ENCODE results near the gene TDRD1. TPM values are rescaled to one million over a fixed set of nuclear protein-coding genes. Genes with fewer than 3 reads are reported as not detected.

Gene TDRD1
- total RNA-seq, 1 experiment from 2014 or later = not detected

GRCh38 chr10:114250716-114251115, 71.6 kb downstream of the TDRD1 start:
- Histone ChIP-seq H3K27me3 (ENCODE audit: insufficient read depth, low read length) (no peaks in the 10 kb centered on the region), H2AFZ (ENCODE audit: low read depth, low read length, poor library complexity, severe bottlenecking) (no peak overlapping the region), H3K27ac (ENCODE audit: low read depth, low read length) (no peak overlapping the region), H3K9ac (ENCODE audit: low read length) (no peak overlapping the region), H3K4me2 (ENCODE audit: low read length) (no peak overlapping the region), H3K4me3 (replicated peaks in 1 of 2; ENCODE audit: low read depth in 1 of 2, low read length in 2 of 2) (no peak overlapping the region), H3K9me2 (ENCODE audit: insufficient read depth) (no peaks in the 10 kb centered on the region), H4K20me1 (ENCODE audit: insufficient read depth) (no peaks in the 10 kb centered on the region), H3K36me3 (ENCODE audit: control insufficient read depth in 1 of 2, insufficient read depth in 2 of 2, low read length in 2 of 2) (no peaks in the 10 kb centered on the region), H3K4me1 (ENCODE audit: control insufficient read depth in 1 of 2, insufficient read depth in 2 of 2, low read length in 2 of 2) (peaks cover 0 to 6% of the 10 kb centered on the region in 2 experiments; a peak in 1 of 4 replicates), H3K9me3 (ENCODE audit: control insufficient read depth in 1 of 2, insufficient read depth in 1 of 2, low read depth in 1 of 2, low read length in 2 of 2) (no peaks in the 10 kb centered on the region), H3K79me2 (ENCODE audit: insufficient read depth, low read length) (no peaks in the 10 kb centered on the region)
- ChIA-PET CTCF (no interaction called here), POLR2A (no interaction called here), RAD21 (ENCODE audit: low non-redundant PET in 1 of 2, low total read pairs in 2 of 2, uncharacterized antibody in 2 of 2, unreplicated experiment in 2 of 2) (no interaction called here)
- intact Hi-C loops (cut with micrococcal nuclease) = no loop called here
- DNase-seq (ENCODE audit: low read depth, low spot score) (no peak), ATAC-seq (no peak)
- no peak for TF ChIP-seq CBX3 (IDR thresholded peaks at IDR 0.05; ENCODE audit: low read depth)
- no TSS peak for BruUV-seq (replicated peaks)

GRCh38 chr10:114252092-114252491, 72.9 kb downstream of the TDRD1 start:
- RAD21 ChIA-PET (ENCODE audit: low non-redundant PET in 1 of 2, low total read pairs in 2 of 2, uncharacterized antibody in 2 of 2, unreplicated experiment in 2 of 2) = no interaction called here
- Histone ChIP-seq H3K4me2 (ENCODE audit: low read length) (no peak overlapping the region), H4K20me1 (ENCODE audit: insufficient read depth) (no peaks in the 10 kb centered on the region), H3K27ac (ENCODE audit: low read depth, low read length) (no peak overlapping the region), H3K4me1 (ENCODE audit: control insufficient read depth in 1 of 2, insufficient read depth in 2 of 2, low read length in 2 of 2) (peaks cover 0 to under 1% of the 10 kb centered on the region in 2 experiments; a peak in 1 of 4 replicates), H3K36me3 (ENCODE audit: control insufficient read depth in 1 of 2, insufficient read depth in 2 of 2, low read length in 2 of 2) (no peaks in the 10 kb centered on the region), H3K79me2 (ENCODE audit: insufficient read depth, low read length) (no peaks in the 10 kb centered on the region), H3K9me3 (ENCODE audit: control insufficient read depth in 1 of 2, insufficient read depth in 1 of 2, low read depth in 1 of 2, low read length in 2 of 2) (no peaks in the 10 kb centered on the region), H3K9me2 (ENCODE audit: insufficient read depth) (no peaks in the 10 kb centered on the region), H3K4me3 (replicated peaks in 1 of 2; ENCODE audit: low read depth in 1 of 2, low read length in 2 of 2) (no peak overlapping the region), H3K9ac (ENCODE audit: low read length) (no peak overlapping the region), H2AFZ (ENCODE audit: low read depth, low read length, poor library complexity, severe bottlenecking) (no peak overlapping the region), H3K27me3 (ENCODE audit: insufficient read depth, low read length) (no peaks in the 10 kb centered on the region)
- TF ChIP-seq SRF (IDR thresholded peaks at IDR 0.05; ENCODE audit: low read depth) = no peak
- no peak for TF ChIP-seq MAX (IDR thresholded peaks at IDR 0.05)
- no peak for TF ChIP-seq SIN3A (IDR thresholded peaks at IDR 0.05; ENCODE audit: low read depth)
- no peak for TF ChIP-seq CEBPB (IDR thresholded peaks at IDR 0.05; ENCODE audit: low read depth)
- TF ChIP-seq POLR2AphosphoS5 (IDR thresholded peaks at IDR 0.05; ENCODE audit: low read depth, low read length) = no peak
- TF ChIP-seq ZBTB33 (IDR thresholded peaks at IDR 0.05; ENCODE audit: extremely low read depth, insufficient replicate concordance, low read length) = no peak
- TF ChIP-seq SP1 (IDR thresholded peaks at IDR 0.05; ENCODE audit: low read depth) = no peak
- no peak for TF ChIP-seq JUND (IDR thresholded peaks at IDR 0.05)
- TF ChIP-seq EZH2 (IDR thresholded peaks at IDR 0.05) = no peak
- TF ChIP-seq ZNF274 (IDR thresholded peaks at IDR 0.05; ENCODE audit: low read depth, low read length) = no peak
- TF ChIP-seq REST (IDR thresholded peaks at IDR 0.05; ENCODE audit: low read depth) = no peak
- no peak for TF ChIP-seq ELF1 (IDR thresholded peaks at IDR 0.05; ENCODE audit: borderline replicate concordance, low read depth)
- TF ChIP-seq ATF3 (IDR thresholded peaks at IDR 0.05) = no peak
- TF ChIP-seq CBX3 (IDR thresholded peaks at IDR 0.05; ENCODE audit: low read depth) = no peak
- no peak for TF ChIP-seq ZFX (IDR thresholded peaks at IDR 0.05)
- intact Hi-C loops (cut with micrococcal nuclease) = no loop called here
- ATAC-seq (0 out of 2 replicates have a peak, but pooled peaks have one; percentile 21), DNase-seq (ENCODE audit: low read depth, low spot score) (no peak)
- POLR2A ChIA-PET = no interaction called here
- BruUV-seq (replicated peaks) = no TSS peak
- CTCF ChIA-PET = no interaction called here

Measured in HCT116 (cell line).